ENCODE data around the gene RAB11FIP4.

Gene RAB11FIP4

GRCh38 chr17:31479062-31479408 is 87.6 kb downstream of the RAB11FIP4 start:
- TF ChIP-seq CTCF (IDR thresholded peaks at IDR 0.05; ENCODE audit: low read length, missing control alignments), result no peak
- no peak overlapping the region for H3K4me3 ChIP-seq (replicated peaks; ENCODE audit: low read depth, low read length)
- DNase-seq (ENCODE audit: low read depth), result no peak

GRCh38 chr17:31479524-31479923 is 88.0 kb downstream of the RAB11FIP4 start:
- H3K4me3 ChIP-seq (replicated peaks; ENCODE audit: low read depth, low read length), result no peak overlapping the region
- no peak for TF ChIP-seq CTCF (IDR thresholded peaks at IDR 0.05; ENCODE audit: low read length, missing control alignments)
- no peak for DNase-seq (ENCODE audit: low read depth)

- no peak overlapping the region for H3K4me3 ChIP-seq (replicated peaks; ENCODE audit: low read depth, low read length)
- DNase-seq (ENCODE audit: low read depth), result no peak
- TF ChIP-seq CTCF (IDR thresholded peaks at IDR 0.05; ENCODE audit: low read length, missing control alignments), result no peak
These were observed 88.6 kb downstream of the RAB11FIP4 start for GRCh38 chr17:31480067-31480466.

DNA sequence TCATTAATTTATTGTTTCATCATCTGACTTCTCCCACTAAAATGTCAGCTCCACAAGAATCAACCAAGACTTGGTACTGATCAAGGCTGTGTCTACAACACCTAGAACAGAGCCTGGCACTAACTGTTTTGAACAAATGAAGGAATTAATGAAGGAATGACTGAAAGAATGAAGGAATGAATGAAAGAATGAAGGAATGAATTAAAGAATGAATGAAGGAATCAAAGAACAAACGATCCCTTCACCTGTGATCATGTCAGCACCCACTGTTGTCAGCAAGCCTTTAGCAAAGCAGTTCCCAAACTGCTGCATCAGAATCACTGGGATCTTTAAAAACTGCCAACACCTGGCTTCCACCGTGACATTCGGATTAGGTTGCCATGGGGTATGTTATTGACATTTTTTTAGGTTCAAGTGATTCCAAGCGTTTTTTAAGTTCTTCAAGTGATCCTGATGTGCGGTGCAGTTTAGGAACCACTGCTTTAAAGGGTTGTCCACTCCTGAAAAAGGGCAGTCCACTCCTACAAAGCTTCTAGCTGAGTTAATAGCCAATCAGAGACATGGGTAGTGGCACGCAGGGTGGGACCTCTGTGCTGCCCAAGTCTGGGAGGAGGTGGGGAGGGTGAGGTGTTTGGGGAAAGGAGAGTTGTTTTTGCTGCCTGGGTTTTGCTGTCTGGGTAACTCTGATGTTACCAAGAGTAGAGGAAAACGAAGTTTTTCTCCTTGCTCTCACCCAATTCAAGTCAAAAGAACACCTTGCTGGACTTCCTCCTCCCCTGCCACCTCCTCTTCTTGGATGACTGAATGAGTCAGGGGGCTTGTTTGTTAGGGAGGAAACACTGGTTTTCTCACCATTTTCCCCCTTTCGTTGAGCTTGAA is 89.7 kb downstream of the RAB11FIP4 start:
- DNase-seq (ENCODE audit: low read depth), result no peak
- H3K4me3 ChIP-seq (replicated peaks; ENCODE audit: low read depth, low read length), result no peak overlapping the region
- no peak for TF ChIP-seq CTCF (IDR thresholded peaks at IDR 0.05; ENCODE audit: low read length, missing control alignments)

DNA sequence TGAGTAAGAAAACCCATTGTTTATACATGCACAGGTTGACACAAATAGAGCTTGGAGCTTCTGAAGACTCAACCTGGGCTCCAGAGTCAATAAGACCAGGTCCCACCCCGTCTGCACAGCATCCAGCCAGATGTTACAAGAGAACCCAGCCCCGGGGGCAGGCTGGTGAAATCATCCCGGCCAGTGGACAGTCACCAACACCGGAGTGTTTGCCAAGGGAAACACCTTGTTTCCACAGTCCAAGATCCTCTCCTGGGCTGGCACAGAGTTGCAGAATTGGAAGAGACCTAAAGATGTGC is 90.3 kb downstream of the RAB11FIP4 start:
- no peak for TF ChIP-seq CTCF (IDR thresholded peaks at IDR 0.05; ENCODE audit: low read length, missing control alignments)
- no peak for DNase-seq (ENCODE audit: low read depth)
- H3K4me3 ChIP-seq (replicated peaks; ENCODE audit: low read depth, low read length), result no peak overlapping the region

- H3K4me3 ChIP-seq (replicated peaks; ENCODE audit: low read depth, low read length), result no peak overlapping the region
- no peak for DNase-seq (ENCODE audit: low read depth)
- no peak for TF ChIP-seq CTCF (IDR thresholded peaks at IDR 0.05; ENCODE audit: low read length, missing control alignments)
These were observed 93.3 kb downstream of the RAB11FIP4 start for GRCh38 chr17:31484821-31485220.

Data from fibroblast of pulmonary artery (primary cell).